Kidney epithelial cell (primary cell): ENCODE results near the gene SIGLEC12. TPM values are rescaled to one million over a fixed set of nuclear protein-coding genes. Genes with fewer than 3 reads are reported as not detected.

ENCODE experiments used
- DNase-seq: peaks from one replicate; pipeline ENCODE4 v3.0.0-alpha.2; 2010; ENCODE audit warnings: low read depth
- H3K27me3 ChIP-seq: 2 replicates; pipeline ENCODE4 v1.6.0; 2011; ENCODE audit warnings: low read length; ENCODE audit not compliant: control insufficient read depth, insufficient read depth
- H3K36me3 ChIP-seq: 2 replicates; pipeline ENCODE4 v1.5.1; 2011; ENCODE audit warnings: low read length; ENCODE audit not compliant: control insufficient read depth, insufficient read depth
- H3K4me3 ChIP-seq: 2 replicates; pipeline ENCODE4 v1.5.1; 2011; ENCODE audit warnings: low read depth, mild to moderate bottlenecking, control low read depth, low read length
- CTCF ChIP-seq: IDR thresholded peaks from 2 replicates; pipeline ENCODE4 v1.5.1; 2011; ENCODE audit warnings: mild to moderate bottlenecking, moderate library complexity, low read length, control low read depth, inconsistent platforms; ENCODE audit not compliant: insufficient read depth, poor library complexity, severe bottlenecking
- total RNA-seq: library from RNA; depleted of rRNA; stranded (reverse); fragments of >200 nt; gene quantifications from 2 replicates; pipeline ENCODE4 v1.2.3, GENCODE V29; 2015

SIGLEC12 gene
- total RNA-seq, 1 donor from 2014 or later, result not detected

GRCh38 chr19:51529301-51529700, 27.7 kb upstream of the SIGLEC12 start:
- H3K27me3 ChIP-seq, result no peaks in the 10 kb centered on the region
- TF ChIP-seq CTCF, result no peak
- no peaks in the 10 kb centered on the region for H3K36me3 ChIP-seq

GRCh38 chr19:51525651-51526050, 24.1 kb upstream of the SIGLEC12 start:
- TF ChIP-seq CTCF, result no peak
- no peak overlapping the region for H3K4me3 ChIP-seq
- DNase-seq, result no peak
- H3K27me3 ChIP-seq, result no peaks in the 10 kb centered on the region
- H3K36me3 ChIP-seq, result no peaks in the 10 kb centered on the region

More at GRCh38 chr19:51529301-51529700, 27.7 kb upstream of the SIGLEC12 start:
- no peak for DNase-seq
- no peak overlapping the region for H3K4me3 ChIP-seq

GRCh38 chr19:51524666-51525264, 23.2 kb upstream of the SIGLEC12 start:
- DNase-seq, result no peak
- H3K27me3 ChIP-seq, result no peaks in the 10 kb centered on the region
- TF ChIP-seq CTCF, result no peak
- no peaks in the 10 kb centered on the region for H3K36me3 ChIP-seq
- H3K4me3 ChIP-seq, result no peak overlapping the region

GRCh38 chr19:51521781-51522180, 20.2 kb upstream of the SIGLEC12 start:
- TF ChIP-seq CTCF, result no peak
- no peaks in the 10 kb centered on the region for H3K36me3 ChIP-seq
- no peak overlapping the region for H3K4me3 ChIP-seq
- DNase-seq, result no peak
- H3K27me3 ChIP-seq, result no peaks in the 10 kb centered on the region

GRCh38 chr19:51521357-51521756, 19.8 kb upstream of the SIGLEC12 start:
- no peak overlapping the region for H3K4me3 ChIP-seq
- DNase-seq, result no peak
- H3K27me3 ChIP-seq, result no peaks in the 10 kb centered on the region
- no peaks in the 10 kb centered on the region for H3K36me3 ChIP-seq
- no peak for TF ChIP-seq CTCF

GRCh38 chr19:51520728-51521127, 19.1 kb upstream of the SIGLEC12 start:
- DNase-seq, result no peak
- TF ChIP-seq CTCF, result no peak
- no peak overlapping the region for H3K4me3 ChIP-seq
- H3K27me3 ChIP-seq, result no peaks in the 10 kb centered on the region
- no peaks in the 10 kb centered on the region for H3K36me3 ChIP-seq
